Measurements from ENCODE around the gene DPH6. TPM values are rescaled to one million over a fixed set of nuclear protein-coding genes. Genes with fewer than 3 reads are reported as not detected.
A peak's percentile ranks its signal among the peaks of the same experiment; 100 is the strongest.
"Not testable (repeated sequence)": the region's sequence is repeated elsewhere in the genome, so short reads cannot be mapped to it uniquely, and the experiment has no call there.

The DPH6 gene, protein sequence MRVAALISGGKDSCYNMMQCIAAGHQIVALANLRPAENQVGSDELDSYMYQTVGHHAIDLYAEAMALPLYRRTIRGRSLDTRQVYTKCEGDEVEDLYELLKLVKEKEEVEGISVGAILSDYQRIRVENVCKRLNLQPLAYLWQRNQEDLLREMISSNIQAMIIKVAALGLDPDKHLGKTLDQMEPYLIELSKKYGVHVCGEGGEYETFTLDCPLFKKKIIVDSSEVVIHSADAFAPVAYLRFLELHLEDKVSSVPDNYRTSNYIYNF
- 11.9 and 18.9 TPM in 2 replicates for total RNA-seq (2014; rRNA removed; shearing (Covaris generic); ENCODE audit: low replicate concordance)

DNA sequence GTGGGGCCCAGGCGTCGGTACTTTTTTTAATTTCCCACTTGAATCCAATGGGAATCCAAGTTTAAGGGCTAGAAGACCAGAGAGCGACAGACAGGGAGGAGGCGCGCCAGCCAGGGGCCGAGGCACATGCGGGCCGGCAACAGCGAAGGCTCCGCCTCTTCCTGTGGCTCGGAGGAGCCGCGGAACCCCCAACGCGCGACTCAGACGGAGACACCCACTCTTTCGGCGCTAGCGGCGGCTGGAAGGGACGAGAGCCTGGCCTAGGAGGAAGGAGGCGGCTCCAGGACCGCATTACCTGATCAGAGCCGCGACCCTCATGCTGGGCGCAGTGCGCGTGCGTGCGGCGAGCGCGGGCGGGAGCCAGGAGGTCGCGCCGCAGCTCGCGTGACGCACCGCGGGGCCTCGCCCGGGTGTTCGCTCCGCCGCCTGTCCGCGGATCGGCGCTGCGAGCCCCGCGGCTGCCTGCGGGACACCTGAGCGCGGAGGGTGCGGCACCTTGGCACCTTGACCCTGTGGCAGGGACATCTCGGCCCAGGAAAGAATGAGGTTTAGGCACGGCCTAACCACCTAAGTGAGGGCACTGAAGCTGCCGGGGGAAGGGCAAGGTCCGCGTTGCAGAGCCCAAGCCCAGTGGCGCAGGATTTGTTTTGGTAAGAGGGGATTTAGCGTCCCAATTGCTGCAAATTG, at the start of gene DPH6:
Gene DPH6, minus strand, starts transcription at position 342 of the 687 bp plus-strand sequence. Its CDS starts 24 bp downstream, at position 318.
- DNase-seq (ENCODE audit: low read depth): peak; percentile 94
- in situ Hi-C loops (cut with HindIII; ENCODE audit: low pct_unique_long_range_greater_than_20kb, low sequenced_read_pairs): no loop called here

DNA sequence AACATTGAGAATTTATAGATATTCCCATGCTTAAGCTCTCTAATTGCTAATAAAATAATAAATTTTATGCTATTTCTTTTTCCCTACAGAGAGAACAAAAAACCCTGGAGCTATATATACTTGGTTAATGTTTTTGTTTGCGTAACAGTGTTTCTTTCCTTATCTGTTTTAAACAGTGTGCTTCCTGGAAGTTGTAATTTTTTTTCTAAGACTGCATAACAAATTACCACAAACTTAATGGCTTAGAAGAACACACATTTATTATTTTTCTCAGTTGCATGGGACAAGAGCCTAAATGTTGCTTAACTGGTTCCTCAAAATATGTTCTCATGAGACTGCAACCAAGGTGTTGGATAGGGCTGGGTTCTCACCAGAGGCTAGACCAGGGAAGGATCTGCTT, 49.7 kb upstream of the DPH6 start:
- no peak for DNase-seq (ENCODE audit: low read depth)
- in situ Hi-C loops (cut with HindIII; ENCODE audit: low pct_unique_long_range_greater_than_20kb, low sequenced_read_pairs): no loop called here

DNA sequence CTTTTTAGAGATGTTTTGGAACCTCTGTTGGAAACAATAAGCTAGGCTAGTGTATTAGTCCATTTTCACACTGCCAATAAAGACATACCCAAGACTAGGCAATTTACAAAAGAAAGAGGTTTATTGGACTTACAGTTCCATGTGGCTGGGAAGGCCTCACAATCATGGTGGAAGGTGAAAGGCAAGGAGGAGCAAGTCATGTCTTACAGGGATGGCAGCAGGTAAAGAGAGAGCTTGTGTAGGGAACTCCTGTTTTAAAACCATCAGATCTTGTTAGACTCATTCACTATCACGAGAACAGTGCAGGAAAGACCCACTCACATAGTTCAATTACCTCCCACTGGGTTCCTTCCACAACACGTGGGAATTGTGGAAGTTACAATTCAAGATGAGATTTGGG, 46.0 kb upstream of the DPH6 start:
- in situ Hi-C loops (cut with HindIII; ENCODE audit: low pct_unique_long_range_greater_than_20kb, low sequenced_read_pairs); DNase-seq (ENCODE audit: low read depth): not testable (repeated sequence)

DNA sequence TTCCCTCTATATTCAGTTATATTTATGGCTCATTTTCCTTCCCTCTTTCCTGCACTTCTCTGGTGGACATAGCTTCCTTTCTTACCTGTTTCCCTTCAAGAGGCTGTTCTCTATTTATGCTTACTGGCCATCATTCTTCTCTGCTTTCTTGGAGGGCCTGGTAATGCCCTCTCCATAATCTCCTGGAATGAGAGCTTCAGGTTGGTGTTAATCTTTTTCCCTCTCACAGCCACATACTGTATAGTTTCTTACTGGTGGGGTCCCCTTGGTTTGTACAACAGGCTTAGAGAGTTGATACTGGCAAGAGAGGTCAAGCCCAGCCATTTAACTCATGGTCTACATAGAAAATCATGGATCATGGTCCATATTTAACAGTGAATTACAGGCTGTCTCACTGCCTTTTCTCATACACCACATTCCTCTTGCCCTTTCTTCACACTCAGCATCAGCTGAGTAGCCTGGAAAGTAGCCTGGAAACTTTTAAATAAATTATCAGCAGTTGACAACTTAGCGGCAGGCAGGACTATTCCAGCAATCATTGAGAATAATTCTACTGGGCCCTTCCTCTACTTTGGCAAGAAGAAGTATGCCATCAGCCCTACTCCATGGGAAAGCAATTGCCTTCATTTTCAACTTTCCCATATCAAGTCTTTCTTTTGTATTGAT, 38.0 kb upstream of the DPH6 start:
- DNase-seq (ENCODE audit: low read depth): no peak

DNA sequence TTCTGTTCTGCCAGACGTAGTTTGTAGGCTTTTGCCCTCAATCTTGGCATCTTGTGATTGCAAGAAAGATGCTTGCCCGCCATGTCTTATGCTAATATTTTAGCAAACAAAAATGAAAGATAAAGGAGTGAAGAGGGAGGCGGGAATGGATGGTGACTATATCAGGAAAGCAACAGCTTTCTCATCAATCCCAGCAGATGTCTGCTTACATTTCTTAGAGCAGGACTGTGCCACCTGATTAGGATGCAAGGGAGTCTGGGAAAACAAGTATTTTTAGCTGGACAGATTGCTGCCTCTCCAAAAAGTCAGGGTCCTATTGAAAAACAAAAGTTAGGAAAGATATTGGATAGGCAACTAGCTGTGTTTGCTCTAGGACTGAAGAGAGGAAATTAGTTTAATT, 34.6 kb upstream of the DPH6 start:
- in situ Hi-C loops (cut with HindIII; ENCODE audit: low pct_unique_long_range_greater_than_20kb, low sequenced_read_pairs): no loop called here
- DNase-seq (ENCODE audit: low read depth): no peak

More for the DNA sequence above, 38.0 kb upstream of the DPH6 start:
- in situ Hi-C loops (cut with HindIII; ENCODE audit: low pct_unique_long_range_greater_than_20kb, low sequenced_read_pairs): no loop called here

DNA sequence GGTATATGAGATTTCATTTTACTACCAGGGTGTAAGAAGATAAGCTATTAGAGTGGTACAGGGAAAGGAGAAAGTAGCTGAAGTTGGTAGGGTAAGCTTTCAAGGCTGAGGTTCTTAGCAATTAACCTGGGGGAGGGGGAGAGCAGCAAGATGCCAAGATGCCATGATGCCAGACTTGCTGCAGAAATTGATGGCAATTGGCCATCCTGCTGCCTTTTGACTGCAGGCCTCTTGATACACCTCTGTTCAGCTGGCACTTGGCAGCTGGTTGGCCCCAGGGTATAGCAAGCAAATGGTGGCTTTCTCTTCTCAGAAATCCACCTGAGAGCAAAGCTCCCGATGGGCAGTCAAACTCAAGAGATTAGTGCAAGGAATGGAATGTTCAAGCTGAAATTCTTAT, 21.4 kb upstream of the DPH6 start:
- in situ Hi-C loops (cut with HindIII; ENCODE audit: low pct_unique_long_range_greater_than_20kb, low sequenced_read_pairs): no loop called here
- DNase-seq (ENCODE audit: low read depth): no peak

DNA sequence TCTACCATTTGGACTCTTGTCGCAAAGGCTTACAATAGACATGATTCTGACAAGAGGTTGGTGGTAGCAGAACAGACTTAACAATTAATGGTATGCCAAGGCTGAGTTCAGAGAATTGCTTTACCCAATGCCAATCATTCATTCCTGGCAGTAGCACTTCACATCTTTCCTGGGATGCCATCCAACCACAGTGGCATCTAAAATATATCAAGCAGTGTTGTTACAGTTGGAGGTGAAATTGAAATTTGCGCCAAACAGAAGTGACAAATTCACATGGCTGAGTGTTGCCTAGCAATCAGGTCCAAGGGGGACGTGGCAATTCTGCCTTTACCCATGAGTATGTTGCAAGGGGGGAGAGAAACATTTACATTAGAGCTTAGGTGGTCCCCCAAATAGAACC, 21.0 kb upstream of the DPH6 start:
- DNase-seq (ENCODE audit: low read depth): no peak
- in situ Hi-C loops (cut with HindIII; ENCODE audit: low pct_unique_long_range_greater_than_20kb, low sequenced_read_pairs): no loop called here

DNA sequence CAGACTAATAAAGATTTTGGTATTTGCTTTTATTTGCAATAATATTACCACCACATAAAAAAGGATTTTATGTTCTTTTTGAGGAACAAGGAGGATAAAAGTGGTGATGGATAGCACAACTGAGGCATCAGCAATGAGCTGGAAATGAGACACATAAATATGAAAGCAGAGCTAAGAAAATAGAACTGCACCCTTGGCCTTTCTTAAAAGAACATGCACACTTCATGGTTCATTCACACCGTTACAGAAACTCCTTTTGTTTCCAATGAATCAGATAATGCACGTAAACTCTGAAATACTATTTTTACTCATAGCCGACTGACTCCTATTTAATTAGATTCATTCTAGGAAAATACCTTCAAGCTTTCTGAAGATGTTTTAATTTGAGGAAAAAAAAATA, 19.9 kb upstream of the DPH6 start:
- in situ Hi-C loops (cut with HindIII; ENCODE audit: low pct_unique_long_range_greater_than_20kb, low sequenced_read_pairs): no loop called here
- DNase-seq (ENCODE audit: low read depth): no peak

DNA sequence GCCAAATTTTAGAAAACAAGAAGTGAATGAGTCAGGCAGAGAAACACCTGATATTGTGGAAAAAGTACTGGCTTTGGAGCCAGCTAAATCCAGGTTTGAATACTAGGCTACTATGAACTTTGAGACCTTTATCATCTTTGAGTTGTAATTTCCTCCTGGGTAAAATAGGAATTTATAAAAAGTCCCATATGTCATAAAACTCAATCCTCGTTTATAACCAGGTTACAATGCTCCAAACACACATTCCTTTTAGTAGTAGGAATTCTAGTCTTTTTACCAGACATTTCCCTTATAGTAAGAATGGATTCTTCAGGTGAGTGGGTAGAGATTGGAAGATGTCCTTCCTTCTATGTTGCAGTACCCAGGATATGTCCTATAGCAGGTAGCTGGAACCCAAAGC, 16.7 kb upstream of the DPH6 start:
- in situ Hi-C loops (cut with HindIII; ENCODE audit: low pct_unique_long_range_greater_than_20kb, low sequenced_read_pairs): no loop called here
- DNase-seq (ENCODE audit: low read depth): no peak

DNA sequence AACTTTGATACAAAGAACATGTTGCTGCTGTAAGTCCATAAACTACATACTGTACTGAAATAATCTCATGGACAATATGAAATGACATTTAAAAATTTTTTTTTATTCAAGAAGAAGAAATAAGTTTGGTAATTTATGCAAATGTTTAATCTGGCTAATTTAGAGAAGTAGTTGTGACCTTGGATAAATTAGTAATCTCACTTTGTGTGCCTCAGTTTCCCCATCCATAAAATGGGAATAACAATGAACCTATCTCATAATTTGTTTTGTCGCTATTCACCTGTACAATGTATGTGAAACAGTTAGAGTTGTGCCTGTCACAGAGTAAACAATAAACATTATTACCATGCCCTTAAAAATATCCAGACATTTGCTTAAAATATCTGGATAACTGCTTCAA, 15.3 kb upstream of the DPH6 start:
- in situ Hi-C loops (cut with HindIII; ENCODE audit: low pct_unique_long_range_greater_than_20kb, low sequenced_read_pairs): no loop called here
- no peak for DNase-seq (ENCODE audit: low read depth)

DNA sequence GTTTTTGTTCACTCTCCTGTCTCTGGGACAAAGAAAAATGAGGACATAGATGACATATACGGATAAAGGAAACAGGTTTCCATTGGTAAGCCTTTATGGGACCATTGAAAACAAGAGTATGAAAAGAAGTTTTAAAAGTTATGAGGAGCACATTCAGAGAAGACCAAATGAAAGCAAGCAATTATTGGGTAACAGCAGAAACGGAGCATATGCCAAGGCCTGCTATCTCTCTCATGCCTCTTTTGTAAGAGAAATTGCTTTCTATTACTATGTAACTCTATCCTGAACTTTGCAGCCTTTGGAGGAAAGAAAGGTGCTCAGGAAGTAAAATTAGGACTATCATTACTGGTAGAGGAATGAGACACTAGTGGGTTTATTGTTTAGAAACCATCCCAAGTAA, 14.9 kb upstream of the DPH6 start:
- no peak for DNase-seq (ENCODE audit: low read depth)
- in situ Hi-C loops (cut with HindIII; ENCODE audit: low pct_unique_long_range_greater_than_20kb, low sequenced_read_pairs): no loop called here

DNA sequence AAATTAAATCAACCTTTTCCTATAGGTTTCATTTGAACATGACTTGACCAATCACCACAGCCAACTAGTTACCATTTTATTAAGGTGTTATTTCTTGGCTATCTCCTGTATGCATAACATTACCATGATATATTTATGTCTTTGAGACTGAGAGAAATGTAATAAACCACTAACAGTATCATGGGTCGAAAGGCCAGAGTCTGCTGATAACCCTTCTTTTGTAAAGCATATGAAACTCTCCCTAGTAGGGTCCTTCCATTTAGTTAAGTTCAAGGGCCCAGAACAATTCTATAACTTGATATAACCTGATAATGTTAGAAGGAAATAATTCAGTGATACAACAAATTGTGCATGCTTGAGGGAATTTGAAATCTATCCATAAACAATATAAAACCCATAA, 14.3 kb upstream of the DPH6 start:
- DNase-seq (ENCODE audit: low read depth): no peak
- in situ Hi-C loops (cut with HindIII; ENCODE audit: low pct_unique_long_range_greater_than_20kb, low sequenced_read_pairs): no loop called here

DNA sequence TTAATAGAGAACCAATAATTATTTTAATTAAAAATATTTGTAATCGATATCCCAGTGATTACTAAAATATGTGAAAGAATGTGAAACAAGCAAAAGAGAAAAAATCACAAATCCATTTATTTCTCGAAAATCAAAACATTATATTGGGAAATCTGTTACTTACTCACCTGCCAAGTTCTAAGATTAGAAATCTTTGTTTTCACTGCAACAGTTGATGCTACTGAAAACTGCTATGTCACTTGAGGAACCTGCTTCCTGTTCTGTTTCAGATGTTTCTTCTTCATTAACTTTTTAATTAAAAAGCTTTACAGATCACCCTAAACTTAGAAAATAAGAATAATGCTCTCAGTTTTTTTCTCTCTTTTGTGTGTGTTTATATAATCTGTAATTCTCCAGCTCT, 13.7 kb upstream of the DPH6 start:
- no peak for DNase-seq (ENCODE audit: low read depth)
- in situ Hi-C loops (cut with HindIII; ENCODE audit: low pct_unique_long_range_greater_than_20kb, low sequenced_read_pairs): no loop called here

DNA sequence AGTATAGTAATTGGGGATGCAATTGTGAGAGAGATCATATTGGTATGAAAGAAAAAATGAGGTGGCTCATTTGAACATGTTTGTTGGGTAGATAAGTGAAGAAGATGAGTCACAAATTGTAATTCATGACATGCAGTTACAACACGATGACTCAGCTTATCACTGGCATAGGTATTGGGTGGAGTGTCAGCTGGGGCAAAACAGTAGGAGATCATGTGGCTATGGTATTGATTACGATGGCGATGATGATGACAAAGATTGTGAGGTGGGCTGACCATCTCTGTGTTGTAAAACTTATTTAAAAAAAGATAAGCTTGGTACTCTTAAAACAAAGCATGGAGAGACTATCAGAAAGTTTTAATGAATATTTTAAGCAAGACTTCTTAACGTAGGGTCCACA, 11.6 kb upstream of the DPH6 start:
- DNase-seq (ENCODE audit: low read depth): peak; percentile 66
- in situ Hi-C loops (cut with HindIII; ENCODE audit: low pct_unique_long_range_greater_than_20kb, low sequenced_read_pairs): no loop called here

DNA sequence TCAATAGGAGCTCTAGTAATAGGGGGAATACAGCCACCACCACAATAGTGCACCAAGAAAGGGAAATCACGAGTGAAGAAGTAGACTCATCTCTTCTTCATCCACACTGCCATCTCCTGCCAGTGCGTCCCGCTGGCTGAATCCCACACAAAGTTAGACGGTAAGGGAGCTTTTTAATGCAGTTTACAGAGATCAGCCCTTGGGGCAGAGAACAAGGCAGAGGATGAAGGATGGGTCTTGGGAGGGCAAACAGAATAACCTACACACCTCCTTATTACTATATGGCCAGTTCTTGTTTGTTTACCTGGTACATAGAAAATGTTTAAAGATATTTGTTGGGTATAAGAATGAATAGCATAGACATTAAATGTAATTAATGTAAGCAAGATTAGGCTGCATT, 11.0 kb upstream of the DPH6 start:
- in situ Hi-C loops (cut with HindIII; ENCODE audit: low pct_unique_long_range_greater_than_20kb, low sequenced_read_pairs): no loop called here
- DNase-seq (ENCODE audit: low read depth): no peak

DNA sequence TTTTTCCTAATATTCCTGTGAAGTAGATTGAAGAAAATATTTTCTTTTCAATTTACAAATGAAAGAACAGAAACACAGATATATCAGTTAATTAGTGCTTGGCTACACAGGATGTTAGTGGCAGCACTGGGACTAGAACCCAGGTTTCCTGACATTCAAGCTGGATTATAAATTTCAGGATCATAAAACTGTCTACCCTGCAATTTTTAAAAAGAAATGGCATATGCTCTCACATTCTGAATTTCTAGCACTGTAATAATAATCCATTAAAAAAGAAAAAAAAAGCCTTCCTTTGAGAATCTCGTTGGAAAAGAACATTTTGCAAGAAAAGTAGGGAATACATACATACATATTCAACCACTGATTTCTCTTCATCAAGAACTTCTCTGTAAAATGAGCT, 9.3 kb upstream of the DPH6 start:
- DNase-seq (ENCODE audit: low read depth): no peak
- in situ Hi-C loops (cut with HindIII; ENCODE audit: low pct_unique_long_range_greater_than_20kb, low sequenced_read_pairs): no loop called here

DNA sequence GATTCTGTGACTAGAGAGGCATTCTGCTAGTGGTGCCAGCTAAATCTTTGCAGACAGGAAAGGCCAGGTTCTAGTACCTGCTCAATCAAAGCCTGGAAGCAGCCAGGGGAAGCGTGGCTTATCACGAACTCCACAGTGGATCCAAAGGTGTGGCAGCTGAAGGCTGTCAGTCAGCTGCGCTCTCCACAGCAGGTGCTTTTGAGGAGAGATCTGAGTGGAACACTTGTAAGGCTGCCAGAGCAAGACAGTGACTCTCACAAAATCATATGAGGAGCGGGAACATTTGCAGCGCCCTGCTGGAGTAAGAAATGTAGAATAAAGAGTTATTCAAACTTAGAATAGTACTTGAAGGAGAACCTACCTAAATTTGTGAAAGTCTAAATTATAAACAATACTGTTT, 5.0 kb upstream of the DPH6 start:
- DNase-seq (ENCODE audit: low read depth): no peak
- in situ Hi-C loops (cut with HindIII; ENCODE audit: low pct_unique_long_range_greater_than_20kb, low sequenced_read_pairs): no loop called here

DNA sequence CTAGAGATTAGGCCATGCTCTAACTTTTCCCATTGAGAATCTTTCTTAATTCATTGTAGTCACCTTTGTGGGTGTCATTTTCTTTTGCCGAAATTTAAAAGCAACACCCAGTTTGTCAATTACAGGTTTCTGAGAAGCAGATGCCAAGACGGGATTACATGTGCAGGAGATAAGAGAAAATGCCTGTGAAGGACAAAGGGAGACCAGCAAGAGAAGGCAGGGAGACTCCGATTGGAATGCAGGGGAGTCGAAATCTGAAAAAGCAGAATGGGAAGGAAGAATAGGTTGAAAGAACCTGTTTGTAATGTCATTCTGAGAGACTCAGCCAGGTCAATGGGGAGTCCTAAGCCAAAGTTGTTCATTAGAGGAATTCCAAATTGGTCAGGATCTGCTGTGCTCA, 3.6 kb upstream of the DPH6 start:
- in situ Hi-C loops (cut with HindIII; ENCODE audit: low pct_unique_long_range_greater_than_20kb, low sequenced_read_pairs): no loop called here
- no peak for DNase-seq (ENCODE audit: low read depth)

DNA sequence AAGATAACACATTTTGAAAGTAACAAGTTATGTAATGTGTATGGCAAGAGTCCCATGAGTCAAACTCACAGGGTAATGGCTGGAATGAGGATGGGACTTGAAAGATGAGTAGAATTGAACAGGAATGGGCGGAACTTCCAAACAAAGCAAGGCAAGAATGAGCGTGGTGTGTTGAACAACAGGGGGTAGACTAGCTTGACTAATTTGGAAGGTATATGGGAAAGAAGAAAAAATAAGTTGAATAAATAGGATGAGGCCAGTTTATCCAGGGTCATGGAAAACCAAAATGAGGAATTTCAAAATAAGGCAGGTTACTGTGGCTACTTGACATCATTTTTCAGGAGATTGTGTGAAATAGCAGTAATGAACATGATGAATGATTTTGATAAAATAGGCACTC, 2.5 kb upstream of the DPH6 start:
- in situ Hi-C loops (cut with HindIII; ENCODE audit: low pct_unique_long_range_greater_than_20kb, low sequenced_read_pairs): no loop called here
- no peak for DNase-seq (ENCODE audit: low read depth)
